Mucosa of rectum (tissue), 2 donors: ENCODE results near the gene NSRP1.

Experiments used
- H3K27ac ChIP-seq, 2 donors: one replicate each; pipeline ENCODE4 v1.7.0; 2013; ENCODE audit warnings: inconsistent platforms in 2 of 2, low read depth in 2 of 2, low read length in 2 of 2
- H3K27me3 ChIP-seq, 2 donors: one replicate each; pipeline ENCODE4 v1.7.0; 2013; ENCODE audit warnings: low read length in 2 of 2; ENCODE audit not compliant: control insufficient read depth in 2 of 2, insufficient read depth in 2 of 2
- H3K36me3 ChIP-seq, 2 donors: one replicate each; pipeline ENCODE4 v1.7.0; 2013; ENCODE audit warnings: low read length in 2 of 2; ENCODE audit not compliant: control insufficient read depth in 2 of 2, insufficient read depth in 2 of 2
- H3K4me1 ChIP-seq, 2 donors: one replicate each; pipeline ENCODE4 v1.7.0; 2013; ENCODE audit warnings: low read length in 2 of 2, mild to moderate bottlenecking in 1 of 2; ENCODE audit not compliant: control insufficient read depth in 2 of 2, insufficient read depth in 2 of 2
- H3K4me3 ChIP-seq, 2 donors: one replicate each; pipeline ENCODE4 v1.7.0; 2013; ENCODE audit warnings: low read length in 2 of 2
- H3K9ac ChIP-seq, 2 donors: one replicate each; pipeline ENCODE4 v1.7.0; 2013; ENCODE audit warnings: low read length in 2 of 2, low read depth in 1 of 2, mild to moderate bottlenecking in 1 of 2
- H3K9me3 ChIP-seq, 2 donors: one replicate each; pipeline ENCODE4 v1.7.0; 2013; ENCODE audit warnings: low read length in 2 of 2; ENCODE audit not compliant: control insufficient read depth in 2 of 2
- donor health status: healthy.
- donor health status: Normal muscosa, but diverticular disease.

Gene NSRP1

DNA sequence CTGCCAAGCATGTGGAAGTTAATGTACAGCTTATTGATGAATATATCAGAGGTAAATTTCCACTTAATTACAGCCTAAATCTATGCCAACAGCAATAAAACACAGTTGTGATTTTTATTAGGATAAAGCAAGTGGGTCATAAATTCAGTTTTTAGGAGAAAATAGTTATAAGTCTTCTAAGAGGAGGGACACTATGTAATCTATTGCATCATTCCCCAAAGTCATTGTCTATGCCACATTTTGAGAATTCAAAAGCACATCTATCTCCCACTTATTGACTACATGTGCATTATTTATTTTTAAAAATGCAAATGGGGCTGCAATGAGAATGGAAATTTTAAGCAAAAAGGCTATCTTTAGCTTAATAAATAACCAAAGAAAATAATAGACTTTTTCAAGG, 23.7 kb upstream of the NSRP1 start:
- Histone ChIP-seq H3K36me3 (no peaks in the 10 kb centered on the region), H3K27ac (no peak overlapping the region), H3K27me3 (peaks cover 0 to 4% of the 10 kb centered on the region in 2 donors), H3K4me3 (no peak overlapping the region), H3K9me3 (no peaks in the 10 kb centered on the region), H3K9ac (no peak overlapping the region), H3K4me1 (no peaks in the 10 kb centered on the region)

DNA sequence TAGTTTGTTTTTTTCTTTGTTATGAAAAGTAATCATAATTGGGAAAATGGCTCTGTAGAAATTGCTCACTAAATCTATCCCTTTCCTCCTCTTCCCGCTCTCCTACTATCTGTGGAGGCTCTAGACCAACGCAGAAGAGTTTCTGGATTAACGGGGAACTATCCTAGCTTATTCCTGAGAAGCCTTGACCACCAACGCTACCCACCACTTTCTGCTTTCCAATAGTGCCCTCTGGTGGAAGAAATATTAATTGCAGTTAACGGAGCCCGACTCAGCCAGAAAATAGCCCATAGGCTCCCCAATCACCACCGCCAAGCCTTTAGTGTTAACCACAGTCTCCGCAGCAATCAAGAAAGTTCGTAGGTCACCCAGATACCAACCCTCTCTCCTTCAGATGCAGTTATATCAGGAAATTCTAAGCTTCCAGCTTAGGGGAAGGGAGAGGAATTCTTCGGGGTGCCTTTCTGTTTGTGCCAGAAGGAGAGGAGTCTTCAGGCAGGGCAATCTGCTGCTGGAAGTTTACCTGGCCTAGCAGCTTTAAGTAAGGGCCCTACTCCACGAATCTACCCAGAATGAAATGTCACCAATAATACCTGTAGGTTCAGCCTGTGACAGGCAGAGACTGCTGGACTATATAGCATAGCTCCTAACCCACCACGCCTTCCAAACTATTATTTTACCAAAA, 23.0 kb upstream of the NSRP1 start:
- H3K4me3 ChIP-seq = no peak overlapping the region
- no peaks in the 10 kb centered on the region for H3K36me3 ChIP-seq
- peaks cover 0 to 4% of the 10 kb centered on the region in 2 donors for H3K27me3 ChIP-seq
- no peak overlapping the region for H3K27ac ChIP-seq
- H3K4me1 ChIP-seq = no peaks in the 10 kb centered on the region
- H3K9ac ChIP-seq = no peak overlapping the region
- no peaks in the 10 kb centered on the region for H3K9me3 ChIP-seq

DNA sequence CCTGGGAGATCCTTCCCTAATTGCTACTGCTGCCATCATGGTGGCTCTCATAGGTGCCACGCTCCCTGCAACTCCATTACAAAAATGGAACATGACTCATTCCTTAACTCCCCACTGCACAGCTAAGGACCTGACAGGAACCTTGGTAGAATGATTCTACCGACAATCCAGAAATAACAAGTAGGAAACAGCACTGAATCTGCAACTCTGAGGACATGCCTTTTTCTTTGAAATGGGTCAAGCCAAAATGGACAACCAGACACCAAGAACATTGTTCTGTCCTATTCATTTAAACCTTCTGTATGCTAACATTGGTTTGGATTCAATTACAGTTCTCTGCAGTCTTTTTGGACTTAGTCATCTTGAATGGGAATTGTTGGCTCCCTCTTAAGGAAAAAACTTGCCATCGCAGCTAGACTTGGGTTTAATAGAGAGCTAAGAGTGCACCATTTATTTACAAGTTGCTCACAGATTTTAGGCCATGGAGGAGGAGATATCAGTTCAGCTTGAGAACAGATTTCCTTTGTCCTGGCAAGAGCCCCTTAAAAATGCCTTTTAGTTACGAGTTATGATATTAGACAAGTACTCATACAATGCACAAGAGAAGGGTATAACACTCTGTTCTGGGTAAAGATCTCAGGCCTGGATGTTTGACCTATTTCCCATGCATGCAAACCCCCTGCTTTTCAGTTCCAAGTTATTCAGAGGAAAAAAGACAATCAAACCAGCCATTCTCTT, 20.9 kb upstream of the NSRP1 start:
- Histone ChIP-seq H3K4me1 (no peaks in the 10 kb centered on the region), H3K9me3 (no peaks in the 10 kb centered on the region), H3K36me3 (no peaks in the 10 kb centered on the region), H3K4me3 (no peak overlapping the region), H3K27ac (no peak overlapping the region), H3K9ac (no peak overlapping the region), H3K27me3 (peaks cover 0 to 4% of the 10 kb centered on the region in 2 donors)

DNA sequence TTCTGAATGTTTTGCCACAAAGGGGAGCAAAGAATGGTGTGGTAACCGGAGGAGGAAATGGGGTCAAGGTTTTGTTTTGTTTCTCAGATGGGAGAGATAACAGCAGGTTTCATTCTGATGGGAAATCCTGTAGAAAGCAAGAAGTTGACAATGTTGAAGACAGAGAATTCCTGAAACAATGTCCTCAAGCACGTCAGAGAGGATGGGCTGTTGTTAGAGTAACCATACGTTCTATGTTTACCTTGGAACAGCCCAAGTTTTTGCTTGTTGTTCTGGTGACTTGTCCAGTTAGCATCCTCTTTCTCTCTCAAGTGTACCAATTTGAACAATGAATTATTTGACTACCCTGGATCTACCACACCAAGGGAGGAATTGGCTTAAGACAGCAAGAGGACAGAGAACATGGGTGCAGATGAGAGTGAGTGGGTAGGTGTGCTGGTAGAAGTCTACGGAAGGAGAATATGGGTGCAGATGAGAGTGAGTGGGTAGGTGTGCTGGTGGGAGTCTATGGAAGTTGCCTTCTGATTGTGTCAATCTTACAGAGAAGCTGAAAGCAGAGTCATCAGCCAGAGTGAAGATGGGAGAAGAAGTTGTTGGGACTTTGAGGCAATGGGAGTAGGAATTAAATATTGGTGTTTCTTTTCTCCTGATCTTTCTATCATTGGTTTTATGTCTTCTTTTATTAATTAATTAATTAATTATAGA, 14.8 kb upstream of the NSRP1 start:
- Histone ChIP-seq H3K27ac (no peak overlapping the region), H3K36me3 (no peaks in the 10 kb centered on the region), H3K4me1 (peaks cover 0 to 4% of the 10 kb centered on the region in 2 donors), H3K9me3 (no peaks in the 10 kb centered on the region), H3K4me3 (no peak overlapping the region), H3K9ac (no peak overlapping the region), H3K27me3 (no peaks in the 10 kb centered on the region)

DNA sequence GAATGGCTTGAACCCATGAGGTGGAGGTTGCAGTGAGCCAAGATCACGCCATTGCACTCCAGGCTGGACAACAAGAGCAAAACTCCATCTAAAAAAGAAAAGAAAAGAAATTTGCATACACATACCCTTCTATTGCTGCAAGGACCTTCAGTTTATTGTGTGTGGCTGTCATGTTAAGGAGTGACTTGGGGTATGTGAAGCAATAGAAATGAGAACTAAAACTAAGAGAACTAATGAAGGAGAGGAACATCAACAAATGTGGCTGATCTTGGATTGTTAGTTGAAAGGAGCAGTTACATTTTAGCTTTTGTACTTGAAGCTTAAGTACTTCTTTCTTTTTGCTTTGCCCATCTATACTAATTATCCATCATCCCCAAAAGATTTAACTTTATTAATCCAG, 12.7 kb upstream of the NSRP1 start:
- no peaks in the 10 kb centered on the region for H3K36me3 ChIP-seq
- H3K9ac ChIP-seq = no peak overlapping the region
- H3K27me3 ChIP-seq = no peaks in the 10 kb centered on the region
- H3K4me3 ChIP-seq = no peak overlapping the region
- H3K9me3 ChIP-seq = no peaks in the 10 kb centered on the region
- peaks cover 0 to 4% of the 10 kb centered on the region in 2 donors for H3K4me1 ChIP-seq
- H3K27ac ChIP-seq = no peak overlapping the region

DNA sequence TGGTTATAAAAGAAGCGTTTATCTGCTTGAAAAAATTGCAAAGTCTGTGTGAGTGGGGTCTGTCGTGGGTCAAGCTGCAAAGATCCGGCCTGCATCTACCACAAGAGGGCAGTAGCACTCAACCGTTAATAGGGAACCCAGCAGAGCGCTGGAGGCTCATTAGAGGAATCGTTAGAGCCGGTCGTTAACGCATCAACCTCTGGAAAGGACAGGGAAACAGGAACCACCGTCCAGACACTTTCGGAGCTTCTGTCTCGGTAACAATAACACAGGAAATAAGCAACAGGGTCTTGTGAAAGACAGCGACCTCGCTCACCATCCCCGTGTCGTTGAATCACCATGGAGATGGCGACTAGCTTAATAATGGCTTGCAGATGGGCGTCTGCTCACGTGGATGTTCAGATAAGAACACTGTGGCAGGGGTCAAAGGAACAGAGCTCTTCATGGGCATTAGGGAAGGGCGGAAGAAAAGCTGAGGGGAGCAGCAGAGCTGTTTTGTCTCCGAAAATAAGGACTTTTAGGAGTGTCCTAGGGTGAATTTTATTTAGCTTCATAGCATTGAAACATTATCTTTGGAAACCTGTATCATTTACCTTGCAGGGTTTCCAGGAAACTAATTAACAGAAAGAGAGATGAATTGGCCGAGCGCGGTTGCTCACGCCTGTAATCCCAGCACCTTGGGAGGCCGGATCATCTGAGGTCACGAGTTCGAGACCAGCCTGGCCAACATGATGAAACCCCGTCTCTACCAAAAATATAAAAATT, 11.9 kb upstream of the NSRP1 start:
- H3K4me3 ChIP-seq = peak overlapping the region; percentile 66 to 84
- peak overlapping the region; percentile 42 to 64 for H3K9ac ChIP-seq

DNA sequence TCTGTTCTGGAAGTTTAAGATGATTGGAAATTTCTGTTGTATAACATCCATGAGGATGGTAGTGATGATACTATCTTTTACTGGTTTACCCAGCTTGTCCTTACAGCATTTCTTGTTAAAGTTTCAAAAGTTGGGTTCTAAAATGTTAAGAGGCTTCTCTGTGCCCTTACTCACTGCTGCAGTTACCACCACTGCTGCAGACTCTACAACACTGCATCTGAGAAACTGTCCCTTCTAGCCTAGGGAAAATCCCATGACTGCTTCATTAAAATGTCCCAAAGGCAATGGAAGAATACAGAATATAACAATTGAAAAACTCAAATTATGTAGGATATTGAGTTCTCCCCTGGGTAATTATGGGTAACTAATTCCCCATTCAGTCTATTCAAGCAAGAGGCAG, 3.8 kb upstream of the NSRP1 start:
- no peaks in the 10 kb centered on the region for H3K9me3 ChIP-seq
- H3K27me3 ChIP-seq = no peaks in the 10 kb centered on the region
- no peak overlapping the region for H3K9ac ChIP-seq
- no peaks in the 10 kb centered on the region for H3K36me3 ChIP-seq
- H3K4me1 ChIP-seq = peaks cover 5 to 8% of the 10 kb centered on the region in 2 donors
- peak overlapping the region in 1 of 2 donors; percentile 41 for H3K27ac ChIP-seq
- no peak overlapping the region for H3K4me3 ChIP-seq

More for the DNA sequence above, 11.9 kb upstream of the NSRP1 start:
- Histone ChIP-seq H3K27ac (peak overlapping the region; percentile 55 to 57), H3K4me1 (peaks cover 0 to 4% of the 10 kb centered on the region in 2 donors), H3K36me3 (no peaks in the 10 kb centered on the region), H3K27me3 (no peaks in the 10 kb centered on the region), H3K9me3 (no peaks in the 10 kb centered on the region)

DNA sequence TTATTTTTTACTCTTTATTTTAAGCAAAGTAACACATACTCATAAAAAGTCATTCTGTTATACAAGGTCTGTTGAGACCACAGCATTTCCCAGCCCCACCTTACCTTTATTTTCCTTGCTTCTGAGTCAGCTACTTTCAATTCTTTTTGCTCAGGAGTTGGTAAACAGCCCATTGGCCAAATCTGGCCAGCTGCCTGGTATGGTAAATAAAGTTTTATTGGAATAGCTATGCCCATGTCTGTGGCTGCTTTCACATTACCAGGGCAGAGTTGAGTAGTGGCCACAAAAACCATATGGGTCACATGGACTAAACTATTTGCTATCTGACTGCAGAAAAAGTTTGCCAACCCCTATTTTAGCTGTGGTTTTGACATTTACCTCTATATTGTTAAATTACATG, 3.4 kb upstream of the NSRP1 start:
- H3K9ac ChIP-seq = no peak overlapping the region
- no peaks in the 10 kb centered on the region for H3K9me3 ChIP-seq
- H3K4me1 ChIP-seq = peaks cover 9 to 12% of the 10 kb centered on the region in 2 donors
- H3K4me3 ChIP-seq = no peak overlapping the region
- H3K27ac ChIP-seq = peak overlapping the region in 1 of 2 donors; percentile 41
- H3K36me3 ChIP-seq = no peaks in the 10 kb centered on the region
- H3K27me3 ChIP-seq = no peaks in the 10 kb centered on the region

DNA sequence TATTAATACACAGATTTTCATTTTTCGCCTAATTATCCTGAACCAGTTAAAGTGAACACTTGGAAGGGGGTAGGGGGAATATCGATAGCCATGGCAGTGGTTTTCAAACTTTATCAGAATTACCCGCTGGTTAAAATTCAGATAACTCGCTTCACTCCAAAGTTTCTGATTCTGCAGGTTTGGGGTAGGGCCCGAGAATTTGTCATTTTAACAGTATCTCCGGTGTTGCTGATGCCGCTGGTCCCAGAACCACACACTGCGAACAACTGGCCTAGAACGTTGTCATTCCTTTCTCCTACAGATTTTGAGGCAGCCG, 313 bp upstream of the NSRP1 start:
- Histone ChIP-seq H3K9me3 (no peaks in the 10 kb centered on the region), H3K27ac (peak overlapping the region; percentile 93), H3K4me1 (peaks cover 9 to 12% of the 10 kb centered on the region in 2 donors), H3K9ac (peak overlapping the region; percentile 91 to 97), H3K36me3 (peaks cover 0 to 9% of the 10 kb centered on the region in 2 donors), H3K4me3 (peak overlapping the region; percentile 93 to 98), H3K27me3 (no peaks in the 10 kb centered on the region)
